ENCODE measurements around the gene NUCB1.
A peak's percentile ranks its signal among the peaks of the same experiment; 100 is the strongest.
"Not testable (repeated sequence)": the region's sequence is repeated elsewhere in the genome, so short reads cannot be mapped to it uniquely, and the experiment has no call there.

The NUCB1 gene

GRCh38 chr19:48874303-48875135 is 25.6 kb upstream of the NUCB1 start:
- DNase-seq: peak; percentile 62

GRCh38 chr19:48876043-48876981 is 23.8 kb upstream of the NUCB1 start:
- not testable (repeated sequence) for DNase-seq

- DNase-seq: no peak
These were observed 22.3 kb upstream of the NUCB1 start for GRCh38 chr19:48877855-48878195.

GRCh38 chr19:48878196-48879024 is 21.7 kb upstream of the NUCB1 start:
- DNase-seq: no peak

GRCh38 chr19:48879025-48879637 is 21.0 kb upstream of the NUCB1 start:
- no peak for DNase-seq

GRCh38 chr19:48879696-48880095 is 20.4 kb upstream of the NUCB1 start:
- not testable (repeated sequence) for DNase-seq

GRCh38 chr19:48881741-48882657 is 18.1 kb upstream of the NUCB1 start:
- no peak for DNase-seq

- DNase-seq: no peak
These were observed 16.4 kb upstream of the NUCB1 start for GRCh38 chr19:48883726-48884125.

GRCh38 chr19:48887861-48888612 is 12.1 kb upstream of the NUCB1 start:
- DNase-seq: no peak

- DNase-seq: not testable (repeated sequence)
These were observed 10.6 kb upstream of the NUCB1 start for GRCh38 chr19:48889496-48889895.

GRCh38 chr19:48890551-48890950 is 9.6 kb upstream of the NUCB1 start:
- DNase-seq: no peak

- no peak for DNase-seq
These were observed 4.9 kb upstream of the NUCB1 start for GRCh38 chr19:48895226-48895625.

- no peak for DNase-seq
These were observed 3.9 kb upstream of the NUCB1 start for GRCh38 chr19:48896191-48896720.

- DNase-seq: no peak
These were observed 2.9 kb upstream of the NUCB1 start for GRCh38 chr19:48897181-48897580.

- not testable (repeated sequence) for DNase-seq
These were observed 744 bp upstream of the NUCB1 start for GRCh38 chr19:48899386-48899749.

GRCh38 chr19:48900477-48901406 is 630 bp downstream of the NUCB1 start:
- DNase-seq: no peak

GRCh38 chr19:48902291-48902690 is 2.2 kb downstream of the NUCB1 start:
- DNase-seq: not testable (repeated sequence)

GRCh38 chr19:48903788-48904187 is 3.7 kb downstream of the NUCB1 start:
- not testable (repeated sequence) for DNase-seq

- no peak for DNase-seq
These were observed 5.6 kb downstream of the NUCB1 start for GRCh38 chr19:48905664-48906063.

Measured in NCI-H1105 (cell line).